Mesenchymal stem cell (in vitro differentiated cells and primary cell): Measurements from ENCODE around the gene SDHAF4.
"Not testable (repeated sequence)": the region's sequence is repeated elsewhere in the genome, so short reads cannot be mapped to it uniquely, and the experiment has no call there.

Source experiments
- DNase-seq: peaks from one replicate; pipeline ENCODE4 v3.0.0-alpha.2; 2013
- H2AFZ ChIP-seq: one replicate; pipeline ENCODE4 v1.6.1; 2013; ENCODE audit warnings: low read depth, mild to moderate bottlenecking, control low read depth, inconsistent platforms, low read length, moderate library complexity
- H2AK5ac ChIP-seq: 2 replicates; pipeline ENCODE4 v1.6.1; 2013; ENCODE audit warnings: low read length, moderate library complexity, mild to moderate bottlenecking, inconsistent platforms; ENCODE audit not compliant: severe bottlenecking
- H2BK120ac ChIP-seq: one replicate; pipeline ENCODE4 v1.6.1; 2013; ENCODE audit warnings: low read depth, mild to moderate bottlenecking, inconsistent platforms, low read length, moderate library complexity
- H2BK12ac ChIP-seq, 2 experiments: one replicate each; pipeline ENCODE4 v1.6.1; 2013; ENCODE audit warnings: inconsistent platforms in 2 of 2, low read length in 2 of 2, mild to moderate bottlenecking in 2 of 2, moderate library complexity in 2 of 2, control low read depth in 1 of 2
- H2BK15ac ChIP-seq: one replicate; pipeline ENCODE4 v1.6.1; 2013; ENCODE audit warnings: mild to moderate bottlenecking, low read depth, inconsistent platforms; ENCODE audit not compliant: poor library complexity, severe bottlenecking
- H2BK5ac ChIP-seq: 2 replicates; pipeline ENCODE4 v1.6.1; 2013; ENCODE audit warnings: low read depth, mild to moderate bottlenecking, low read length, control low read depth, inconsistent platforms; ENCODE audit not compliant: poor library complexity, severe bottlenecking
- H3K14ac ChIP-seq, 2 experiments: one replicate each; pipeline ENCODE4 v1.6.1; 2013; ENCODE audit warnings: inconsistent platforms in 2 of 2, low read length in 2 of 2, control low read depth in 1 of 2, mild to moderate bottlenecking in 1 of 2, moderate library complexity in 1 of 2
- H3K18ac ChIP-seq, 2 experiments: one replicate each; pipeline ENCODE4 v1.6.1; 2013; ENCODE audit warnings: inconsistent platforms in 2 of 2, low read length in 2 of 2, control low read depth in 1 of 2, low read depth in 1 of 2, mild to moderate bottlenecking in 1 of 2
- H3K23ac ChIP-seq, 2 experiments: one replicate each; pipeline ENCODE4 v1.6.1; 2013; ENCODE audit warnings: inconsistent platforms in 2 of 2, low read length in 2 of 2, mild to moderate bottlenecking in 2 of 2, moderate library complexity in 2 of 2, control low read depth in 1 of 2
- H3K27ac ChIP-seq: 2 replicates; pipeline ENCODE4 v1.5.1; 2013; ENCODE audit warnings: mild to moderate bottlenecking, moderate library complexity, low read length, control low read depth, inconsistent platforms; ENCODE audit not compliant: poor library complexity, severe bottlenecking
- H3K27me3 ChIP-seq, 2 experiments: 2 replicates each; pipeline versions ENCODE4 v1.6.1 to v1.7.0; 2013; ENCODE audit warnings: low read length in 2 of 2, mild to moderate bottlenecking in 2 of 2, moderate library complexity in 2 of 2, control low read depth in 1 of 2, inconsistent platforms in 1 of 2; ENCODE audit not compliant: control insufficient read depth in 1 of 2, insufficient read depth in 1 of 2
- H3K36me3 ChIP-seq, 2 experiments: 2 replicates each; pipeline versions ENCODE4 v1.6.1 to v1.7.0; 2013; ENCODE audit warnings: low read length in 2 of 2, control low read depth in 1 of 2, inconsistent platforms in 1 of 2, low read depth in 1 of 2, mild to moderate bottlenecking in 1 of 2; ENCODE audit not compliant: insufficient read depth in 2 of 2, control insufficient read depth in 1 of 2
- H3K4ac ChIP-seq, 2 experiments: one replicate each; pipeline ENCODE4 v1.6.1; 2013; ENCODE audit warnings: inconsistent platforms in 2 of 2, low read length in 2 of 2, mild to moderate bottlenecking in 2 of 2, moderate library complexity in 2 of 2, control low read depth in 1 of 2, low read depth in 1 of 2
- H3K4me1 ChIP-seq: 2 replicates; pipeline ENCODE4 v1.6.1; 2013; ENCODE audit warnings: low read depth, low read length, control low read depth; ENCODE audit not compliant: control insufficient read depth, insufficient read depth
- H3K4me2 ChIP-seq: 2 replicates; pipeline ENCODE4 v1.6.1; 2013; ENCODE audit warnings: low read length, mild to moderate bottlenecking, inconsistent platforms; ENCODE audit not compliant: poor library complexity, severe bottlenecking
- H3K4me3 ChIP-seq, 2 experiments: 2 replicates each; pipeline versions ENCODE4 v1.5.1 to v1.7.0; 2013; ENCODE audit warnings: low read length in 2 of 2, mild to moderate bottlenecking in 2 of 2, control low read depth in 1 of 2, low read depth in 1 of 2; ENCODE audit not compliant: insufficient read depth in 1 of 2
- H3K79me1 ChIP-seq: replicated peaks from 2 replicates; pipeline ENCODE4 v1.6.1; 2013; ENCODE audit warnings: mild to moderate bottlenecking, control low read depth, low read length, inconsistent platforms; ENCODE audit not compliant: poor library complexity, severe bottlenecking
- H3K9ac ChIP-seq: 2 replicates; pipeline ENCODE4 v1.7.0; 2013; ENCODE audit warnings: mild to moderate bottlenecking, low read length, moderate library complexity
- H3K9me3 ChIP-seq: 2 replicates; pipeline ENCODE4 v1.7.0; 2013; ENCODE audit warnings: mild to moderate bottlenecking, low read length; ENCODE audit not compliant: control insufficient read depth
- H4K8ac ChIP-seq: one replicate; pipeline ENCODE4 v1.6.1; 2013; ENCODE audit warnings: inconsistent platforms, mild to moderate bottlenecking, low read length, moderate library complexity
- H4K91ac ChIP-seq: one replicate; pipeline ENCODE4 v1.6.1; 2013; ENCODE audit warnings: mild to moderate bottlenecking, low read length, inconsistent platforms
- WGBS: methylation state at CpG from one replicate; pipeline ENCODE4 v1.1.7; 2013; ENCODE audit warnings: mixed read lengths; 5-methylcytosine and 5-hydroxymethylcytosine counted together

Gene SDHAF4

DNA sequence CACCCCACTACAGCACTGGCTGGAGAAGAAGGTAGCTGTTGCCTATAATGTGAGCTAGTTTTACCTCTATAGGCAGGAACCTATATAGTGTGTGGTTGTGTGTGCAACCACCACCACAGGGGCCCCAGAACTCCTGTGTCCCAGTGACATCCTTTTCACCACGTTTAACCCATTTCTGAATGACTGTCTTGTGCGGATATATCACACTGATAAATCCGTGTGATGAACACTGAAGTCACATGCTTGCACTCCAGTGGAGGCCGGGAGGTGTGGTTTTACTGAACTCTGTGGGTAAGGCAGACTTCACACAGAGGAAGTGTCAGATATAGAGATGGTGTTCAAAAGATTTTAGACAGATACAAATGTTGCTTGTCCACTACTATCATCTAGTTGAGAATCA lies 32.5 kb downstream of the SDHAF4 start:
- H3K79me1 ChIP-seq, result no peaks in the 10 kb centered on the region
- H4K8ac ChIP-seq, result no peak overlapping the region
- H3K18ac ChIP-seq, result no peak overlapping the region
- no peak overlapping the region for H2BK12ac ChIP-seq
- H3K4me2 ChIP-seq, result no peak overlapping the region
- no peaks in the 10 kb centered on the region for H3K4me1 ChIP-seq
- H3K36me3 ChIP-seq, result no peaks in the 10 kb centered on the region
- H2BK15ac ChIP-seq, result no peak overlapping the region
- no peak overlapping the region for H3K14ac ChIP-seq
- 94% methylated on average over 4 of the region's 4 CpGs for WGBS
- no peak overlapping the region for H4K91ac ChIP-seq
- H3K27ac ChIP-seq, result no peak overlapping the region
- no peak for DNase-seq
- no peak overlapping the region for H2AFZ ChIP-seq
- no peak overlapping the region for H2AK5ac ChIP-seq
- H2BK120ac ChIP-seq, result no peak overlapping the region
- H3K4ac ChIP-seq, result no peak overlapping the region
- no peak overlapping the region for H3K4me3 ChIP-seq
- no peaks in the 10 kb centered on the region for H3K27me3 ChIP-seq
- no peak overlapping the region for H3K9ac ChIP-seq
- H3K23ac ChIP-seq, result no peak overlapping the region
- no peaks in the 10 kb centered on the region for H3K9me3 ChIP-seq
- H2BK5ac ChIP-seq, result no peak overlapping the region

DNA sequence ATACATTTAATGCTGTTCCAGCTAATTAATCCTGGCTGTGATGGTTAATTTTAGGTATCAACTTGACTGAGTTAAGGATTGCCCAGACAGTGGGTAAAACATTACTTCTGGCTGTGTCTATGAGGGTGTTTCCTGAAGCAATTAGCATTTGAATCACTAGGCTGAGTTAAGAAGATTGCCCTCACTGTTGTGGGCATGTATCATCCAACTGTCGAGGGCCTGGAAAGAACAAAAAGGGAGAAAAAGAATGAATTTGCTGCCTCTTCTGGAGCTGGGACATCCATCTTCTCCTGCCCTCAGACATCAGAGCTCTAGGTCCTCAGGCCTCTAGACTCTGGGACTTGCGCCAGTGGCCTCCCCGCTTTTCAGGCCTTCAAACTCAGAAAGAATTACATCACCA lies 34.3 kb downstream of the SDHAF4 start:
- Histone ChIP-seq H2AFZ (no peak overlapping the region), H3K9ac (no peak overlapping the region), H3K4me2 (no peak overlapping the region), H4K8ac (no peak overlapping the region), H2BK120ac (no peak overlapping the region), H3K4ac (no peak overlapping the region), H3K79me1 (no peaks in the 10 kb centered on the region), H3K27me3 (no peaks in the 10 kb centered on the region), H2BK5ac (no peak overlapping the region), H3K4me3 (no peak overlapping the region), H3K18ac (no peak overlapping the region), H2BK15ac (no peak overlapping the region), H3K14ac (no peak overlapping the region), H3K36me3 (no peaks in the 10 kb centered on the region), H3K23ac (no peak overlapping the region), H4K91ac (no peak overlapping the region), H2BK12ac (no peak overlapping the region), H3K9me3 (no peaks in the 10 kb centered on the region), H3K4me1 (no peaks in the 10 kb centered on the region), H2AK5ac (no peak overlapping the region), H3K27ac (no peak overlapping the region)
- DNase-seq, result no peak
- 98% methylated on average over 3 of the region's 3 CpGs for WGBS

DNA sequence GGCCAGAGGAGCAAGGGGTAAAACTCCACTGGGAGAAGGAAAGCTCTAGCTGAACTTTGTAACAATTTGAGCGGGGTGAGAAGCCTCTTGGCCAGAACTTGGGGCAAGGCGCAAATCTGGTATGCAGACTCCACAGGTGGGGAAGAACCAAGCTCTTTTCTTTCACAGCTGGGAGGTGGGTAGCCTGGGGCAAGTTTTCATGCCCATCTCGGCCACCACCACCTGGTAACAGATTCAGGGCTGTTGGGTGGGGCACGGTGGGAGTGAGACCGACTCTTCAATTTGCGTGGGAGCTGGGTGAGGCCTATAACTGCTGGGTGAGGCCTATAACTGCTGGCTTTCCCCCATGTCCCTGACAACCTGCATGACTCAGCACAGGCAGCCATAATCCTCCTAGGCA lies 37.5 kb downstream of the SDHAF4 start:
- no peaks in the 10 kb centered on the region for H3K36me3 ChIP-seq
- H3K4ac ChIP-seq, result no peak overlapping the region
- H3K9me3 ChIP-seq, result no peaks in the 10 kb centered on the region
- no peak overlapping the region for H4K8ac ChIP-seq
- no peak overlapping the region for H2BK5ac ChIP-seq
- no peak overlapping the region for H3K27ac ChIP-seq
- H3K4me3 ChIP-seq, result no peak overlapping the region
- H2AFZ ChIP-seq, result no peak overlapping the region
- DNase-seq, result no peak
- H3K27me3 ChIP-seq, result no peaks in the 10 kb centered on the region
- no peak overlapping the region for H3K14ac ChIP-seq
- H2AK5ac ChIP-seq, result no peak overlapping the region
- no peak overlapping the region for H3K18ac ChIP-seq
- 93% methylated on average over 6 of the region's 6 CpGs for WGBS
- H4K91ac ChIP-seq, result no peak overlapping the region
- no peak overlapping the region for H3K23ac ChIP-seq
- H2BK120ac ChIP-seq, result no peak overlapping the region
- H3K9ac ChIP-seq, result no peak overlapping the region
- H3K4me2 ChIP-seq, result no peak overlapping the region
- no peaks in the 10 kb centered on the region for H3K79me1 ChIP-seq
- no peaks in the 10 kb centered on the region for H3K4me1 ChIP-seq
- H2BK15ac ChIP-seq, result no peak overlapping the region
- no peak overlapping the region for H2BK12ac ChIP-seq

DNA sequence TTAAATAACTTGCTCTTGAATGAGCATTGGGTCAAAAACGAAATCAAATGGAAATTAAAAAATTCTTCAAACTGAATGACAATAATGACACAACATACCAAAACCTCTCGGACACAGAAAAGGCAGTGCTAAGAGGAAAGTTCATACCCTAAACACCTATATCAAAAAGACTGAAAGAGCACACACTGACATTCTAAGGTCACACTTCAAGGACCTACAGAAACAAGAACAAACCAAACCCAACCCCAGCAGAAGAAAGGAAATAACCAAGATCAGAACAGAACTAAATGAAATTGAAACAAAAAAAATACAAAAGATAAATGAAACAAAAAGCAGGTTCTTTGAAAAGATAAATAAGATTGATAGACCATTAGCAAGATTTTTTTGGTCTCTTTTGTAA lies 40.6 kb downstream of the SDHAF4 start:
- not testable (repeated sequence) for H3K79me1 ChIP-seq, H2AFZ ChIP-seq, H3K23ac ChIP-seq, H3K4me1 ChIP-seq, DNase-seq, H3K4ac ChIP-seq, H4K91ac ChIP-seq, H3K9me3 ChIP-seq, H3K9ac ChIP-seq, H3K4me2 ChIP-seq, H2AK5ac ChIP-seq, H3K27ac ChIP-seq, H4K8ac ChIP-seq, H2BK12ac ChIP-seq, H3K27me3 ChIP-seq, H3K18ac ChIP-seq, H2BK5ac ChIP-seq, H3K14ac ChIP-seq, H2BK120ac ChIP-seq, H3K36me3 ChIP-seq, H3K4me3 ChIP-seq, H2BK15ac ChIP-seq
- WGBS, result 85% methylated on average over 2 of the region's 2 CpGs
